IMR-90 (cell line): ENCODE results near the gene HLA-DMB. TPM values are rescaled to one million over a fixed set of nuclear protein-coding genes. Genes with fewer than 3 reads are reported as not detected.
"Not testable (repeated sequence)": the region's sequence is repeated elsewhere in the genome, so short reads cannot be mapped to it uniquely, and the experiment has no call there.

ENCODE experiments used
- ATAC-seq: fragments of 200-7000 bp; cut with Tn5 transposase; 2 replicates; pipeline ENCODE4 v1.9.1; 2020; ENCODE audit warnings: low read depth, mild to moderate bottlenecking, moderate library complexity
- BruUV-seq: library from RNA; stranded (reverse); fragments of 400-500 nt; replicated peaks from 2 replicates; lab custom pipeline; 2021; lab: Mats Ljungman, UMichigan
- CTCF ChIA-PET: fragments of 300-600 bp; formaldehyde crosslinking; extraction: SDS; loops from one replicate; lab custom pipeline; 2021; ENCODE audit warnings: antibody characterized with exemption; lab: Yijun Ruan, JAX
- POLR2A ChIA-PET: fragments of 300-600 bp; sonication (Branson Sonifier 250); formaldehyde crosslinking; loops from one replicate; lab custom pipeline; 2022; ENCODE audit warnings: antibody characterized with exemption; ENCODE audit not compliant: unreplicated experiment; lab: Charles Lee
- DNase-seq: peaks from one replicate; pipeline ENCODE4 v3.0.0; 2013
- H2AFZ ChIP-seq: replicated peaks from 2 replicates; pipeline ENCODE3; 2013; ENCODE audit warnings: low read length, mild to moderate bottlenecking; ENCODE audit not compliant: poor library complexity
- H2AK5ac ChIP-seq: 2 replicates; pipeline ENCODE4 v1.6.1; 2013; ENCODE audit warnings: low read depth, low read length, inconsistent platforms
- H2AK9ac ChIP-seq: replicated peaks from 2 replicates; pipeline ENCODE3; 2013; ENCODE audit warnings: mild to moderate bottlenecking, low read depth, low read length, moderate library complexity; ENCODE audit not compliant: poor library complexity
- H2BK120ac ChIP-seq: 2 replicates; pipeline ENCODE4 v1.6.1; 2013; ENCODE audit warnings: low read depth, low read length, inconsistent platforms
- H2BK15ac ChIP-seq: 3 replicates; pipeline ENCODE4 v1.6.1; 2013; ENCODE audit warnings: low read depth, low read length, inconsistent platforms
- H2BK20ac ChIP-seq: 2 replicates; pipeline ENCODE4 v1.6.1; 2013; ENCODE audit warnings: low read depth, mild to moderate bottlenecking, inconsistent platforms, low read length, moderate library complexity
- H2BK5ac ChIP-seq: 2 replicates; pipeline ENCODE4 v1.6.1; 2013; ENCODE audit warnings: mild to moderate bottlenecking, low read depth, low read length, inconsistent platforms; ENCODE audit not compliant: poor library complexity, severe bottlenecking
- H3K14ac ChIP-seq: replicated peaks from 2 replicates; pipeline ENCODE4 v1.6.1; 2013; ENCODE audit warnings: low read depth, low read length, inconsistent platforms
- H3K18ac ChIP-seq: 2 replicates; pipeline ENCODE4 v1.6.1; 2013; ENCODE audit warnings: low read depth, low read length, control low read depth
- H3K23ac ChIP-seq: 2 replicates; pipeline ENCODE4 v1.6.1; 2013; ENCODE audit warnings: low read depth, low read length, inconsistent platforms
- H3K27ac ChIP-seq: 2 replicates; pipeline ENCODE4 v1.5.1; 2013; ENCODE audit warnings: mild to moderate bottlenecking, control low read depth, low read length; ENCODE audit not compliant: insufficient read depth
- H3K27me3 ChIP-seq: 2 replicates; pipeline ENCODE4 v1.6.1; 2013; ENCODE audit warnings: low read length; ENCODE audit not compliant: control insufficient read depth, insufficient read depth
- H3K36me3 ChIP-seq: 2 replicates; pipeline ENCODE4 v1.6.1; 2013; ENCODE audit warnings: low read length, mixed read lengths; ENCODE audit not compliant: control insufficient read depth, insufficient read depth
- H3K4ac ChIP-seq: 2 replicates; pipeline ENCODE4 v1.6.1; 2013; ENCODE audit warnings: low read depth, low read length, inconsistent platforms
- H3K4me1 ChIP-seq: 2 replicates; pipeline ENCODE4 v1.6.1; 2013; ENCODE audit warnings: low read length, mixed read lengths; ENCODE audit not compliant: control insufficient read depth, insufficient read depth
- H3K4me2 ChIP-seq: 2 replicates; pipeline ENCODE4 v1.6.1; 2013; ENCODE audit warnings: low read depth, mild to moderate bottlenecking, control low read depth, low read length, moderate library complexity
- H3K4me3 ChIP-seq: 2 replicates; pipeline ENCODE4 v1.5.1; 2013; ENCODE audit warnings: low read depth, mild to moderate bottlenecking, control low read depth, low read length, moderate library complexity; ENCODE audit not compliant: insufficient read depth
- H3K56ac ChIP-seq: 2 replicates; pipeline ENCODE4 v1.6.1; 2013; ENCODE audit warnings: low read length, inconsistent platforms; ENCODE audit not compliant: insufficient read depth; ENCODE audit errors: extremely low read depth
- H3K79me1 ChIP-seq, 2 experiments: 2 replicates each; pipeline ENCODE4 v1.6.1; 2013; ENCODE audit warnings: low read length in 2 of 2, inconsistent platforms in 1 of 2, low read depth in 1 of 2
- H3K9ac ChIP-seq: 2 replicates; pipeline ENCODE4 v1.6.1; 2013; ENCODE audit warnings: low read depth, low read length, control low read depth
- H3K9me1 ChIP-seq: 2 replicates; pipeline ENCODE4 v1.6.1; 2013; ENCODE audit warnings: low read length, inconsistent platforms; ENCODE audit not compliant: insufficient read depth
- H3K9me3 ChIP-seq: 2 replicates; pipeline ENCODE4 v1.6.1; 2013; ENCODE audit warnings: low read length; ENCODE audit not compliant: control insufficient read depth, insufficient read depth
- H4K20me1 ChIP-seq: 2 replicates; pipeline ENCODE4 v1.6.1; 2013; ENCODE audit warnings: low read length, inconsistent platforms; ENCODE audit not compliant: insufficient read depth
- H4K5ac ChIP-seq: 2 replicates; pipeline ENCODE4 v1.6.1; 2013; ENCODE audit warnings: mild to moderate bottlenecking, low read depth, low read length, control low read depth
- H4K8ac ChIP-seq, 2 experiments: 2 replicates each; pipeline ENCODE4 v1.6.1; 2013; ENCODE audit warnings: low read depth in 2 of 2, low read length in 2 of 2, control low read depth in 1 of 2, inconsistent platforms in 1 of 2
- H4K91ac ChIP-seq: 2 replicates; pipeline ENCODE4 v1.6.1; 2013; ENCODE audit warnings: low read depth, low read length, inconsistent platforms; ENCODE audit not compliant: insufficient read depth
- WGBS, 2 experiments: methylation state at CpG; one replicate each; pipeline versions ENCODE4 v1.1.5 to v1.1.7; 2013; ENCODE audit warnings: missing lambda C conversion rate in 2 of 2; ENCODE audit not compliant: insufficient read length in 1 of 2; ENCODE audit errors: extremely low coverage in 2 of 2; 5-methylcytosine and 5-hydroxymethylcytosine counted together
- dilution Hi-C: fragments of 300-500 bp; cut with HindIII; formaldehyde crosslinking; loops from one replicate; pipeline ENCODE4 v1.14.3; 2018; ENCODE audit warnings: low sequenced_read_pairs; ENCODE audit not compliant: unreplicated experiment
- in situ Hi-C: fragments of 300-500 bp; cut with MboI; formaldehyde crosslinking; loops from 3 replicates; pipeline ENCODE4 v1.14.3; 2019; ENCODE audit warnings: low sequenced_read_pairs, inconsistent platforms, mixed read lengths
- intact Hi-C: fragments of 100-400 bp; cut with micrococcal nuclease; formaldehyde crosslinking; loops from 2 replicates; pipeline ENCODE4 v1.10.0; 2022
- polyA plus RNA-seq, 3 experiments: library from polyadenylated mRNA; depleted of rRNA; stranded (reverse); fragments of >200 nt; gene quantifications; 2 replicates each; pipeline ENCODE4 v1.2.3, GENCODE V29; 2012; ENCODE audit warnings: low replicate concordance in 1 of 3
- total RNA-seq: library from RNA; depleted of rRNA; stranded (reverse); fragments of >200 nt; gene quantifications from 2 replicates; pipeline ENCODE4 v1.2.3, GENCODE V29; 2012

HLA-DMB gene
- total and polyA plus RNA-seq, 2 of the 4 experiments (the other 2 are of a cell fraction): 0.18 to 0.19 TPM

- H3K9ac ChIP-seq, H3K9me3 ChIP-seq, H3K4ac ChIP-seq, H2BK20ac ChIP-seq, H3K56ac ChIP-seq, BruUV-seq, dilution Hi-C loops, H3K27ac ChIP-seq, H4K20me1 ChIP-seq, H3K27me3 ChIP-seq, H3K4me2 ChIP-seq, H3K36me3 ChIP-seq, intact Hi-C loops, H2BK120ac ChIP-seq, H3K23ac ChIP-seq, ATAC-seq, H4K91ac ChIP-seq, H3K79me1 ChIP-seq, H2AFZ ChIP-seq, H2BK5ac ChIP-seq, in situ Hi-C loops, H3K14ac ChIP-seq, H3K4me3 ChIP-seq, H3K9me1 ChIP-seq, H2AK5ac ChIP-seq, H2BK15ac ChIP-seq, H3K18ac ChIP-seq, DNase-seq, H3K4me1 ChIP-seq, H4K5ac ChIP-seq, H4K8ac ChIP-seq, H2AK9ac ChIP-seq, POLR2A ChIA-PET: not testable (repeated sequence)
- CTCF ChIA-PET: interaction anchor here (3.3 kb wide), 1 partner anchor 9 kb away, joined by 18 read pairs; no protein-coding TSS in a partner anchor
- WGBS, 2 experiments: 100% methylated on average over 1 of the region's 9 CpGs; no CpG with 5 or more reads in 1 of the 2 experiments
Observed at GRCh38 chr6:32942555-32943123, 1.8 kb upstream of the HLA-DMB start.
